Testis (tissue), 3 donors: ENCODE results near the gene BICRAL. TPM values are rescaled to one million over a fixed set of nuclear protein-coding genes. Genes with fewer than 3 reads are reported as not detected.

Source experiments
- DNase-seq: peaks from one replicate; pipeline ENCODE4 v3.0.0-alpha.2; 2019
- H3K27ac ChIP-seq, 2 donors: fragments of 200-600 bp; sonication (generic); one replicate each; pipeline ENCODE4 v1.5.1; 2019
- H3K27me3 ChIP-seq: fragments of 200-600 bp; sonication (generic); one replicate; pipeline ENCODE4 v1.5.1; 2019
- H3K36me3 ChIP-seq: fragments of 200-600 bp; sonication (generic); one replicate; pipeline ENCODE4 v1.5.1; 2017; ENCODE audit warnings: low read depth; ENCODE audit errors: missing control alignments
- H3K4me1 ChIP-seq: fragments of 200-600 bp; sonication (generic); one replicate; pipeline ENCODE4 v1.5.1; 2019
- H3K4me3 ChIP-seq, 2 donors: fragments of 200-600 bp; sonication (generic); one replicate each; pipeline ENCODE4 v1.5.1; 2017 to 2019
- H3K9me3 ChIP-seq: fragments of 200-600 bp; sonication (generic); one replicate; pipeline ENCODE4 v1.5.1; 2017
- POLR2A ChIP-seq: fragments of 450-650 bp; IDR thresholded peaks from one replicate; pipeline ENCODE4 v1.6.1; 2017; ENCODE audit warnings: antibody characterized with exemption, mild to moderate bottlenecking, moderate library complexity
- WGBS, 2 donors: methylation state at CpG; one replicate each; pipeline ENCODE4 v1.1.5; 2018; 5-methylcytosine and 5-hydroxymethylcytosine counted together
- intact Hi-C: fragments of 100-400 bp; cut with DNase I; formaldehyde crosslinking; loops from one replicate; pipeline ENCODE4 v1.15.1; 2023; ENCODE audit warnings: low total_unique reads
- polyA plus RNA-seq: library from polyadenylated mRNA; stranded (reverse); fragments of 350-450 nt; fragmentation: Illumina TruSeq; extraction: RNeasy Lipid Tissue Mini Kit (QIAGEN cat#74804); gene quantifications from one replicate; pipeline ENCODE4 v1.2.3, GENCODE V29; 2014; ENCODE audit warnings: low read depth, low replicate concordance; ENCODE audit not compliant: insufficient read depth
- total RNA-seq, 2 donors: library from RNA; depleted of rRNA; stranded (reverse); fragments of >200 nt; gene quantifications; one replicate each; pipeline ENCODE4 v1.2.3, GENCODE V29; 2016
- TF ChIP-seq, protein P1 (sequence below), 3 experiments: fragments of 450-650 bp in 2 of 3; fragments of 200-600 bp in 1 of 3; sonication (generic) in 1 of 3; IDR thresholded peaks; one replicate each; pipeline ENCODE4 v1.5.1; 2016 to 2019; ENCODE audit warnings: antibody characterized with exemption in 3 of 3, mild to moderate bottlenecking in 2 of 3, moderate library complexity in 1 of 3

BICRAL gene
- total and polyA plus RNA-seq, 3 donors from 2014 or later = 12.5 to 21.1 (median 20.4) TPM

DNA sequence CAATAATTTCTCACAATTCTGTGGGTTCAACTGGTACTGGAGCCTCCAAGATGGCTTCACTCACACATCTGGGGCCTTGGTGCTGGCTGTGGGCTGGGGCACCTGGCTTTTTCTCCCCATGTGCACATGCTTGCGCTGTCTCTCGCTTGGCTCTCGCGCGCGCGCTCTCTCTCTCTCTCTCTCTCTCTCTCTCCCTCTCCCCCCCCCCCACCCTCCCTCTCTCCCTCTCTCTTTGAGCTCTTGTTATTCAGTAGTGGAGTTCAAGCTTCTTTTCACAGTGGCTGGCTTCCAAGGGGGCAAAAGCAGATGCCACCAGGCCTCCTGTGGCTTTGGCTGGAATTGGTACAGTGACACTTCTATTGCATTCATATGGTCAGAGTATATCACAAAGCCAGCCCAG is 25.1 kb upstream of the BICRAL start:
- H3K27me3 ChIP-seq = no peaks in the 10 kb centered on the region
- no peaks in the 10 kb centered on the region for H3K4me1 ChIP-seq
- no peaks in the 10 kb centered on the region for H3K9me3 ChIP-seq
- intact Hi-C loops = no loop called here
- H3K27ac ChIP-seq = no peak overlapping the region
- no peak for DNase-seq
- H3K36me3 ChIP-seq = no peaks in the 10 kb centered on the region
- TF ChIP-seq, protein P1, sequence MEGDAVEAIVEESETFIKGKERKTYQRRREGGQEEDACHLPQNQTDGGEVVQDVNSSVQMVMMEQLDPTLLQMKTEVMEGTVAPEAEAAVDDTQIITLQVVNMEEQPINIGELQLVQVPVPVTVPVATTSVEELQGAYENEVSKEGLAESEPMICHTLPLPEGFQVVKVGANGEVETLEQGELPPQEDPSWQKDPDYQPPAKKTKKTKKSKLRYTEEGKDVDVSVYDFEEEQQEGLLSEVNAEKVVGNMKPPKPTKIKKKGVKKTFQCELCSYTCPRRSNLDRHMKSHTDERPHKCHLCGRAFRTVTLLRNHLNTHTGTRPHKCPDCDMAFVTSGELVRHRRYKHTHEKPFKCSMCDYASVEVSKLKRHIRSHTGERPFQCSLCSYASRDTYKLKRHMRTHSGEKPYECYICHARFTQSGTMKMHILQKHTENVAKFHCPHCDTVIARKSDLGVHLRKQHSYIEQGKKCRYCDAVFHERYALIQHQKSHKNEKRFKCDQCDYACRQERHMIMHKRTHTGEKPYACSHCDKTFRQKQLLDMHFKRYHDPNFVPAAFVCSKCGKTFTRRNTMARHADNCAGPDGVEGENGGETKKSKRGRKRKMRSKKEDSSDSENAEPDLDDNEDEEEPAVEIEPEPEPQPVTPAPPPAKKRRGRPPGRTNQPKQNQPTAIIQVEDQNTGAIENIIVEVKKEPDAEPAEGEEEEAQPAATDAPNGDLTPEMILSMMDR (IDR thresholded peaks at IDR 0.05) = no peak
- TF ChIP-seq POLR2A = no peak
- 96 to 98% methylated on average over 7 of the region's 7 CpGs for WGBS, 2 donors
- H3K4me3 ChIP-seq = no peak overlapping the region

DNA sequence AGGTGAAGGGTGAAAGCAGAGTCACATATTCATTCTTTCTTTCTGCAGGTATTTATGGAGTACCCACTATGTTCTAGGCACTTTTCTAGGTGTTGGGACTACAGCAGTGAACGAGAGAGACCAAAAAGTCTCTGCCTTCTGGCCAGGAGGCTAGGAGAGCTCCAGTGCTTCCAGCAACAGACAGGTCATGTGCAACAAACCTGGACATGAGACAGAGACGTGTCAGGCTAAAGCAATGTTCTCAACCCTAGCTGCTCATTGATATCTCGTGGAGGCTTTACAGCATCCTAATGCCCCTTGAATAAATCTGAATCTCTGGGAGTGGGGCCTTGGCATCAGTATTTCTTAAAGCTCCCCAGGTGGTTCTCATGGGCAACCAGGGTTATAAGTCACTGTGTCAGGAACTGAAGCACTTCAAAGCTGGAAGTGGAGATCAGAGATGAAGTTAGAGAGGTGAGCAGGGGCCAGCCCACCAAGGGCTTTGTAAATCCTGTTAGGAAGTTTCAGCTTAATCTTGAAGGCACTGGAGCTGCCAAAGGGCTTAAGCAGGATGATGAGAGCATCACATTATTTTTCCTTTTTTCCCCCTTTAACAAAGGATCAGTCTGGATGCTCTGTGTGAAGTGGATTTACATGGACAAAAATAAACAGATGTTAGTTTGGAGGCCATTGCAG is 23.0 kb upstream of the BICRAL start:
- Histone ChIP-seq H3K4me3 (no peak overlapping the region), H3K9me3 (no peaks in the 10 kb centered on the region), H3K27ac (no peak overlapping the region), H3K27me3 (no peaks in the 10 kb centered on the region), H3K36me3 (no peaks in the 10 kb centered on the region), H3K4me1 (no peaks in the 10 kb centered on the region)
- TF ChIP-seq POLR2A = no peak
- TF ChIP-seq, protein P1 (IDR thresholded peaks at IDR 0.05) = no peak
- 92 to 94% methylated on average over 3 of the region's 3 CpGs for WGBS, 2 donors
- intact Hi-C loops = no loop called here
- no peak for DNase-seq

DNA sequence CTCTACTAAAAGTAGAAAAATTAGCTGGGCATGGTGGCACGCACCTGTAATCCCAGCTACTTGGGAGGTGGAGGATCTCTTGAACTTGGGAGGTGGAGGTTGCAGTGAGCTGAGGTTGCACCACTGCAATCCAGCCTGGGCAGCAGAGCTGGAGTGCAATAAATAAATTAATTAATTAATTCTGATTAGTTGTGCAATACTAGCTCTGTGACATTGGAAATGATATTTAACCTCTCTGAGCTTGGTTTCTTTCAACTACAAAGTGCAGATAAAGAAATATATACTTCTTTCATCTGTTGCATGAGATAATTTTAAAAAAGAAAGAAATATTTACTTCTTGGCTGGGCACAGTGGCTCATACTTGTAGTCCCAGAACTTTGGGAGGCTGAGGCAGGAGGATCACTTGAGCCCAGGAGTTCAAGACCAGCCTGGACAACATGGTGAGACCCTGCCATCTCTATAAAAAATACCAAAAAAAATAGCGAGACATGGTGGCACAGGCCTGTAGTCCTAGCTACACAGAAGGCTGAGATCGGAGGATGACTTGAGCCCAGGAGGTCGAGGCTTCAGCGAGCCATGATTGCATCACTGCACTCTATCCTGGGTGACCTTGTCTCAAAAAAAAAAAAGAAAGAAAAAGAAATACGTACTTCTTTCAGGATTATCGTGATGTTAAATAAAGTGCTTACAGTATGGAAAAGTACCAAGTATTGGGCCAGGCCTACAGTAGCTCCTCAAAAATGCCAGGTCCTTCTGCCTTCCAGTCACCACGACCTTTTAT is 20.4 kb upstream of the BICRAL start:
- Histone ChIP-seq H3K36me3 (no peaks in the 10 kb centered on the region), H3K27me3 (no peaks in the 10 kb centered on the region), H3K4me1 (no peaks in the 10 kb centered on the region), H3K9me3 (no peaks in the 10 kb centered on the region), H3K27ac (no peak overlapping the region), H3K4me3 (no peak overlapping the region)
- TF ChIP-seq, protein P1 (IDR thresholded peaks at IDR 0.05) = no peak
- intact Hi-C loops = no loop called here
- no peak for DNase-seq
- WGBS, 2 donors = 83 to 86% methylated on average over 8 of the region's 8 CpGs

DNA sequence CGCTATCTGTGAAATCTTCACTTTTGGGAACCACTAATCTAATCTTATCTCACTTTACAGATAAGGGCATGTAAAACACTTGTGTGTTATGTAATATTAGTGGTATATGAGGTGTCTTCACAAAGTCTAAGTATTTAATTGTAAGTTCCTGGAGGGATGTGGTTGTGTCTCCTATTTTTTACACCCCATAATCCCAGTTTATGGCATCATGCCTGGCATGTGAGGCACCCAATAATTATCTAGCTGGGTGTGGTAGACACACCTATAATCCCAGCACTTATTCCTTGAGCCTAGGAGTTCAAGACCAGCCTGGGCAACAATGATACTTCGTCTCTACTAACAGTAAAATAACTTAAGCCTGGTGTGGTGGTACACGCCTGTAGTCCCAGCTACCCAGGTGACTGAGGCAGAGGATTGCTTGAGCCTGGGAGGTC is 19.4 kb upstream of the BICRAL start:
- Histone ChIP-seq H3K36me3 (no peaks in the 10 kb centered on the region), H3K9me3 (no peaks in the 10 kb centered on the region), H3K27ac (no peak overlapping the region), H3K27me3 (no peaks in the 10 kb centered on the region), H3K4me3 (no peak overlapping the region), H3K4me1 (no peaks in the 10 kb centered on the region)
- intact Hi-C loops = no loop called here
- no peak for DNase-seq
- TF ChIP-seq POLR2A = no peak
- TF ChIP-seq, protein P1 (IDR thresholded peaks at IDR 0.05) = no peak
- WGBS, 2 donors = 89 to 96% methylated on average over 3 of the region's 3 CpGs
